Mesendoderm (in vitro differentiated cells): ENCODE measurements around the gene TSC1.

Experiments
- DNase-seq: peaks from one replicate; pipeline ENCODE4 v3.0.0; 2013
- H2AK5ac ChIP-seq: 2 replicates; pipeline ENCODE4 v1.6.1; 2013; ENCODE audit warnings: low read length, inconsistent platforms
- H2BK120ac ChIP-seq: 2 replicates; pipeline ENCODE4 v1.6.1; 2013; ENCODE audit warnings: low read depth, mild to moderate bottlenecking, low read length, moderate library complexity, mixed read lengths
- H2BK15ac ChIP-seq: replicated peaks from 2 replicates; pipeline ENCODE4 v1.6.1; 2013; ENCODE audit warnings: low read depth, mild to moderate bottlenecking, moderate library complexity
- H2BK5ac ChIP-seq: 2 replicates; pipeline ENCODE4 v1.6.1; 2013; ENCODE audit warnings: low read length, inconsistent platforms
- H3K18ac ChIP-seq: 2 replicates; pipeline ENCODE4 v1.6.1; 2013; ENCODE audit warnings: mild to moderate bottlenecking, low read length, mixed read lengths
- H3K23ac ChIP-seq: one replicate; pipeline ENCODE4 v1.6.1; 2013; ENCODE audit warnings: low read length
- H3K27ac ChIP-seq: 2 replicates; pipeline ENCODE4 v1.5.1; 2013; ENCODE audit warnings: low read depth, mild to moderate bottlenecking, inconsistent platforms, low read length, moderate library complexity
- H3K27me3 ChIP-seq: 2 replicates; pipeline ENCODE4 v1.6.1; 2013; ENCODE audit warnings: low read length, control low read depth, mild to moderate bottlenecking, inconsistent platforms; ENCODE audit not compliant: insufficient read depth, poor library complexity
- H3K36me3 ChIP-seq: 2 replicates; pipeline ENCODE4 v1.6.1; 2013; ENCODE audit warnings: low read length, inconsistent platforms; ENCODE audit not compliant: control insufficient read depth, insufficient read depth
- H3K4ac ChIP-seq: one replicate; pipeline ENCODE4 v1.6.1; 2013; ENCODE audit warnings: low read depth, mild to moderate bottlenecking, low read length, moderate library complexity
- H3K4me1 ChIP-seq: 2 replicates; pipeline ENCODE4 v1.6.1; 2013; ENCODE audit warnings: low read depth, low read length, inconsistent platforms; ENCODE audit not compliant: control insufficient read depth
- H3K4me2 ChIP-seq: 2 replicates; pipeline ENCODE4 v1.6.1; 2013; ENCODE audit warnings: low read length
- H3K4me3 ChIP-seq: 2 replicates; pipeline ENCODE4 v1.5.1; 2013; ENCODE audit warnings: mild to moderate bottlenecking, low read length
- H3K56ac ChIP-seq: one replicate; pipeline ENCODE4 v1.6.1; 2013; ENCODE audit warnings: low read length
- H3K79me1 ChIP-seq: 2 replicates; pipeline ENCODE4 v1.6.1; 2013; ENCODE audit warnings: low read length, inconsistent platforms
- H3K79me2 ChIP-seq: 2 replicates; pipeline ENCODE4 v1.6.1; 2013; ENCODE audit warnings: mild to moderate bottlenecking, low read length; ENCODE audit not compliant: control insufficient read depth, insufficient read depth
- H3K9ac ChIP-seq: 2 replicates; pipeline ENCODE4 v1.6.1; 2013; ENCODE audit warnings: low read length, inconsistent platforms
- H4K5ac ChIP-seq: one replicate; pipeline ENCODE4 v1.6.1; 2013; ENCODE audit warnings: low read length
- H4K8ac ChIP-seq: one replicate; pipeline ENCODE4 v1.6.1; 2013; ENCODE audit warnings: low read depth, mild to moderate bottlenecking, control low read depth, low read length, moderate library complexity
- WGBS: extraction: QIAGEN DNeasy Blood & Tissue Kit; methylation state at CpG from one replicate; pipeline ENCODE4 v1.1.7; 2013; ENCODE audit warnings: low lambda C conversion rate, missing lambda C conversion rate; ENCODE audit not compliant: insufficient coverage; ENCODE audit errors: extremely low coverage; 5-methylcytosine and 5-hydroxymethylcytosine counted together

TSC1 gene

GRCh38 chr9:132881826-132882225 lies 62.6 kb downstream of the TSC1 start:
- no CpG with 5 or more reads among the region's 6 CpGs for WGBS
- Histone ChIP-seq H3K4ac (no peak overlapping the region), H4K5ac (no peak overlapping the region), H3K4me1 (no peaks in the 10 kb centered on the region), H3K27ac (no peak overlapping the region), H3K27me3 (no peaks in the 10 kb centered on the region), H3K79me1 (no peaks in the 10 kb centered on the region), H3K9ac (no peak overlapping the region), H3K79me2 (no peaks in the 10 kb centered on the region), H3K4me2 (no peak overlapping the region), H3K4me3 (no peak overlapping the region), H3K56ac (no peak overlapping the region), H3K23ac (no peak overlapping the region), H2BK15ac (no peak overlapping the region), H2AK5ac (no peak overlapping the region), H3K18ac (no peak overlapping the region), H3K36me3 (no peaks in the 10 kb centered on the region), H2BK5ac (no peak overlapping the region), H2BK120ac (no peak overlapping the region), H4K8ac (no peak overlapping the region)
- no peak for DNase-seq

GRCh38 chr9:132880324-132880661 lies 64.1 kb downstream of the TSC1 start:
- DNase-seq, result no peak
- Histone ChIP-seq H3K79me2 (no peaks in the 10 kb centered on the region), H2BK5ac (no peak overlapping the region), H3K9ac (no peak overlapping the region), H3K18ac (no peak overlapping the region), H3K36me3 (no peaks in the 10 kb centered on the region), H3K4me1 (no peaks in the 10 kb centered on the region), H2BK15ac (no peak overlapping the region), H4K5ac (no peak overlapping the region), H3K56ac (no peak overlapping the region), H3K27ac (no peak overlapping the region), H3K4me3 (no peak overlapping the region), H2AK5ac (no peak overlapping the region), H3K79me1 (no peaks in the 10 kb centered on the region), H2BK120ac (no peak overlapping the region), H3K27me3 (no peaks in the 10 kb centered on the region), H3K23ac (no peak overlapping the region), H3K4me2 (no peak overlapping the region), H4K8ac (no peak overlapping the region), H3K4ac (no peak overlapping the region)
- no CpG with 5 or more reads among the region's 7 CpGs for WGBS

GRCh38 chr9:132879457-132880323 lies 64.7 kb downstream of the TSC1 start:
- H4K5ac ChIP-seq, result no peak overlapping the region
- no peak overlapping the region for H3K23ac ChIP-seq
- no peak overlapping the region for H3K4me2 ChIP-seq
- H3K79me1 ChIP-seq, result no peaks in the 10 kb centered on the region
- H3K18ac ChIP-seq, result no peak overlapping the region
- no peak overlapping the region for H2BK15ac ChIP-seq
- no peak overlapping the region for H2BK120ac ChIP-seq
- no CpG with 5 or more reads among the region's 6 CpGs for WGBS
- no peaks in the 10 kb centered on the region for H3K79me2 ChIP-seq
- no peak overlapping the region for H3K56ac ChIP-seq
- H3K36me3 ChIP-seq, result no peaks in the 10 kb centered on the region
- no peak overlapping the region for H3K4me3 ChIP-seq
- H3K27ac ChIP-seq, result no peak overlapping the region
- H2AK5ac ChIP-seq, result no peak overlapping the region
- no peak overlapping the region for H2BK5ac ChIP-seq
- no peak for DNase-seq
- no peaks in the 10 kb centered on the region for H3K27me3 ChIP-seq
- no peak overlapping the region for H3K4ac ChIP-seq
- H4K8ac ChIP-seq, result no peak overlapping the region
- H3K4me1 ChIP-seq, result no peaks in the 10 kb centered on the region
- H3K9ac ChIP-seq, result no peak overlapping the region

GRCh38 chr9:132878695-132879456 lies 65.5 kb downstream of the TSC1 start, which contains the start of gene SPACA9:
TSS of gene SPACA9 (plus strand) at chr9:132878898. CDS start at chr9:132883948, 5,050 bp downstream.
- WGBS, result no CpG with 5 or more reads among the region's 42 CpGs
- no peak within 1 kb of the TSS for H2BK5ac ChIP-seq
- H2BK120ac ChIP-seq, result no peak within 1 kb of the TSS
- H4K5ac ChIP-seq, result no peak within 1 kb of the TSS
- H3K4ac ChIP-seq, result peak within 1 kb of the TSS; percentile 28
- no peak within 1 kb of the TSS for H3K27ac ChIP-seq
- H3K18ac ChIP-seq, result peak within 1 kb of the TSS; percentile 22
- DNase-seq, result peak; percentile 58
- H3K27me3 ChIP-seq, result no peaks in the 10 kb centered on the region
- peak within 1 kb of the TSS; percentile 82 for H3K9ac ChIP-seq
- no peak within 1 kb of the TSS for H2AK5ac ChIP-seq
- H3K79me2 ChIP-seq, result no peaks in the 10 kb centered on the region
- no peaks in the 10 kb centered on the region for H3K36me3 ChIP-seq
- H2BK15ac ChIP-seq, result no peak within 1 kb of the TSS
- no peaks in the 10 kb centered on the region for H3K4me1 ChIP-seq
- H4K8ac ChIP-seq, result no peak within 1 kb of the TSS
- peak within 1 kb of the TSS; percentile 94 for H3K4me2 ChIP-seq
- no peaks in the 10 kb centered on the region for H3K79me1 ChIP-seq
- peak within 1 kb of the TSS; percentile 94 for H3K56ac ChIP-seq
- no peak within 1 kb of the TSS for H3K23ac ChIP-seq
- peak within 1 kb of the TSS; percentile 90 for H3K4me3 ChIP-seq

DNA sequence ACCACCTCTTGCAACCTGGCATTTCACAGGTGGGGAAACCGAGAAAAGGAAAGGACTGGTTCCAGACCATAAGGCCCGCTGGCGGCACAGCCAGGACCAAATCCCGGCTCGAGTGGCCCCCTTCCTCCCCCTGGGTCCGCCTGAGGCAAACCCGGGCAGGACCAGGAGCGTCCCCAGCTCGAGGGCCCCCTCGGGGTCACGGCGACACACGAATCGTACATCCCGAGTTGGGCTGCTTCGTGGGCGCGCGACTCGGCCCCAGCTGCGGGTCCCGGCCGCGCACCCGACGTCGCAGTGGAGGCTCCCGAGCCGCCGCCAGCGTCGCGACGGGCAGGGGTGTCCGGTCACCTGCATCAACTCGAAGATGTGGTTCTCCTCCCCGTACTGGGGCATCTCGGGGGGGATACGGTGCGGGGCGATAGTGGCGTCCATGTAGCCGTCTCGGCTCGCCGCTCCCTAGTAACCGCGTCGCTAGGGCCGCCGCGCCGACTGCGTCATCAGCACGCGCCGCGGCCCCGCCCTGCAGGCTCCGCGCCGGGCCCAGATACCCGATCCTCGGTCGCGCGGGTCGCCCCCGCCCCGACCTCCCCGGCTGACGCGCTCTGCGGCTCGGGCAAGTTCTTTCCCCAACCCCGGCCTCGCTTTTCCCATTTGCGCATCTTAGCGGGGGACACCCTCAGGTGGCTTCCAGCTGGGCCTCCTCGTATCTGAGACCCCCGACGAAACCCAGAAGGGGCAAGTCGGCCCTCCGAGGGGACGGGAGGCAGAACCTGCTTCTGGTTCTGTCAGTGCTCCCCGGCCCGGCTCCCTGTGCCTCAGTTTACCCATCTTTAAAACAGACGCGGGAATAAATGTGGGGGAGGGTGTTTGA lies 66.4 kb downstream of the TSC1 start, which contains the start of gene AK8:
TSS of gene AK8 (minus strand) at position 461 of the 871 bp plus-strand sequence. CDS start at position 432, 29 bp downstream.
- peak within 1 kb of the TSS; percentile 90 for H3K4me3 ChIP-seq
- no peak within 1 kb of the TSS for H4K8ac ChIP-seq
- DNase-seq, result peak; percentile 79
- peak within 1 kb of the TSS; percentile 22 for H3K18ac ChIP-seq
- peak within 1 kb of the TSS; percentile 82 for H3K9ac ChIP-seq
- no peaks in the 10 kb centered on the region for H3K27me3 ChIP-seq
- peak within 1 kb of the TSS; percentile 28 for H3K4ac ChIP-seq
- H3K23ac ChIP-seq, result no peak within 1 kb of the TSS
- no peak within 1 kb of the TSS for H2BK5ac ChIP-seq
- H3K27ac ChIP-seq, result no peak within 1 kb of the TSS
- H3K56ac ChIP-seq, result peak within 1 kb of the TSS; percentile 94
- H3K79me1 ChIP-seq, result no peaks in the 10 kb centered on the region
- no peaks in the 10 kb centered on the region for H3K4me1 ChIP-seq
- H3K4me2 ChIP-seq, result peak within 1 kb of the TSS; percentile 94
- H2AK5ac ChIP-seq, result no peak within 1 kb of the TSS
- WGBS, result no CpG with 5 or more reads among the region's 89 CpGs
- no peaks in the 10 kb centered on the region for H3K36me3 ChIP-seq
- no peaks in the 10 kb centered on the region for H3K79me2 ChIP-seq
- H4K5ac ChIP-seq, result no peak within 1 kb of the TSS
- no peak within 1 kb of the TSS for H2BK15ac ChIP-seq
- no peak within 1 kb of the TSS for H2BK120ac ChIP-seq
